Peyer's patch (tissue), 4 donors: ENCODE data around the gene GNAZ.

Experiments
- POLR2A ChIP-seq, 2 donors: fragments of 450-650 bp; IDR thresholded peaks; one replicate each; pipeline ENCODE4 v1.5.1; 2017; ENCODE audit warnings: antibody characterized with exemption in 2 of 2, mild to moderate bottlenecking in 2 of 2, moderate library complexity in 2 of 2
- TF ChIP-seq, protein P1 (sequence below), 6 experiments: fragments of 450-650 bp in 4 of 6; fragments of 200-600 bp in 2 of 6; sonication (generic) in 1 of 6; IDR thresholded peaks; one replicate each; pipeline ENCODE4 v1.5.1; 2017 to 2019; ENCODE audit warnings: antibody characterized with exemption in 6 of 6, mild to moderate bottlenecking in 3 of 6, moderate library complexity in 1 of 6

DNA sequence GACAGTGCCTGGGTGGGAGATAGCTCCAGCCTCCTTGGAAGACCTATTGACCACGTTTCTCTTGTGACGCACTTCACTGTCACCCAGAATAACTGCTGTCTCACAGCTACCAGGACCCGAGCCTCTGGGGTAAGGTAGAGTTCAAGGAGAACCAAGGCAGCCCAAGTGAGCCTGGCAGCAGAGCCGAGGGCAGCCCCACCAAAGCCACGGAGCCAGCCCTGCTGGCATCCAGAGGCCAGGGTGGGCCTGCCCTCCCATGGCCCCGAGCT, 38.7 kb downstream of the GNAZ start:
- TF ChIP-seq POLR2A (IDR thresholded peaks at IDR 0.05): no peak
- TF ChIP-seq, protein P1, sequence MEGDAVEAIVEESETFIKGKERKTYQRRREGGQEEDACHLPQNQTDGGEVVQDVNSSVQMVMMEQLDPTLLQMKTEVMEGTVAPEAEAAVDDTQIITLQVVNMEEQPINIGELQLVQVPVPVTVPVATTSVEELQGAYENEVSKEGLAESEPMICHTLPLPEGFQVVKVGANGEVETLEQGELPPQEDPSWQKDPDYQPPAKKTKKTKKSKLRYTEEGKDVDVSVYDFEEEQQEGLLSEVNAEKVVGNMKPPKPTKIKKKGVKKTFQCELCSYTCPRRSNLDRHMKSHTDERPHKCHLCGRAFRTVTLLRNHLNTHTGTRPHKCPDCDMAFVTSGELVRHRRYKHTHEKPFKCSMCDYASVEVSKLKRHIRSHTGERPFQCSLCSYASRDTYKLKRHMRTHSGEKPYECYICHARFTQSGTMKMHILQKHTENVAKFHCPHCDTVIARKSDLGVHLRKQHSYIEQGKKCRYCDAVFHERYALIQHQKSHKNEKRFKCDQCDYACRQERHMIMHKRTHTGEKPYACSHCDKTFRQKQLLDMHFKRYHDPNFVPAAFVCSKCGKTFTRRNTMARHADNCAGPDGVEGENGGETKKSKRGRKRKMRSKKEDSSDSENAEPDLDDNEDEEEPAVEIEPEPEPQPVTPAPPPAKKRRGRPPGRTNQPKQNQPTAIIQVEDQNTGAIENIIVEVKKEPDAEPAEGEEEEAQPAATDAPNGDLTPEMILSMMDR (IDR thresholded peaks at IDR 0.05): no peak
